Loucy (cell line): Measurements from ENCODE around the gene CRIP2.

Source experiments
- EZH2phosphoT487 ChIP-seq: fragments of 200-600 bp; IDR thresholded peaks from 2 replicates; pipeline ENCODE4 v1.6.1; 2018; ENCODE audit warnings: antibody characterized with exemption, mild to moderate bottlenecking, moderate library complexity, borderline replicate concordance
- TF ChIP-seq, protein P1 (sequence below): fragments of 200-600 bp; sonication (generic); conservative IDR thresholded peaks from 2 replicates; pipeline ENCODE4 v1.5.1; 2014; ENCODE audit warnings: mild to moderate bottlenecking, antibody characterized with exemption, low read length

- TF ChIP-seq, protein P1, sequence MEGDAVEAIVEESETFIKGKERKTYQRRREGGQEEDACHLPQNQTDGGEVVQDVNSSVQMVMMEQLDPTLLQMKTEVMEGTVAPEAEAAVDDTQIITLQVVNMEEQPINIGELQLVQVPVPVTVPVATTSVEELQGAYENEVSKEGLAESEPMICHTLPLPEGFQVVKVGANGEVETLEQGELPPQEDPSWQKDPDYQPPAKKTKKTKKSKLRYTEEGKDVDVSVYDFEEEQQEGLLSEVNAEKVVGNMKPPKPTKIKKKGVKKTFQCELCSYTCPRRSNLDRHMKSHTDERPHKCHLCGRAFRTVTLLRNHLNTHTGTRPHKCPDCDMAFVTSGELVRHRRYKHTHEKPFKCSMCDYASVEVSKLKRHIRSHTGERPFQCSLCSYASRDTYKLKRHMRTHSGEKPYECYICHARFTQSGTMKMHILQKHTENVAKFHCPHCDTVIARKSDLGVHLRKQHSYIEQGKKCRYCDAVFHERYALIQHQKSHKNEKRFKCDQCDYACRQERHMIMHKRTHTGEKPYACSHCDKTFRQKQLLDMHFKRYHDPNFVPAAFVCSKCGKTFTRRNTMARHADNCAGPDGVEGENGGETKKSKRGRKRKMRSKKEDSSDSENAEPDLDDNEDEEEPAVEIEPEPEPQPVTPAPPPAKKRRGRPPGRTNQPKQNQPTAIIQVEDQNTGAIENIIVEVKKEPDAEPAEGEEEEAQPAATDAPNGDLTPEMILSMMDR: no peak
- no peak for TF ChIP-seq EZH2phosphoT487
Measured at GRCh38 chr14:105432657-105433056, 42.0 kb upstream of the CRIP2 start.
